Bronchial epithelial cell (primary cell): ENCODE measurements around the gene C4orf50. TPM values are rescaled to one million over a fixed set of nuclear protein-coding genes. Genes with fewer than 3 reads are reported as not detected.

Source experiments
- DNase-seq: peaks from one replicate; pipeline ENCODE4 v3.0.0-alpha.2; 2010; ENCODE audit warnings: low read depth
- FAIRE-seq: peaks from 2 replicates; lab custom pipeline; 2011; peaks lifted over from hg19 to GRCh38; lab: Jason Lieb, UNC
- H3K27me3 ChIP-seq: 2 replicates; pipeline ENCODE4 v1.5.1; 2011; ENCODE audit warnings: low read length; ENCODE audit not compliant: control insufficient read depth, insufficient read depth
- H3K36me3 ChIP-seq: 2 replicates; pipeline ENCODE4 v1.5.1; 2011; ENCODE audit warnings: low read length; ENCODE audit not compliant: control insufficient read depth, insufficient read depth
- H3K4me3 ChIP-seq: 2 replicates; pipeline ENCODE4 v1.5.1; 2011; ENCODE audit warnings: mild to moderate bottlenecking, low read depth, low read length, control low read depth
- total RNA-seq: library from RNA; depleted of rRNA; stranded (reverse); fragments of >200 nt; gene quantifications from 2 replicates; pipeline ENCODE4 v1.2.1, GENCODE V29; 2014
- TF ChIP-seq, protein P1 (sequence below): IDR thresholded peaks from 2 replicates; pipeline ENCODE4 v1.5.1; 2011; ENCODE audit warnings: mild to moderate bottlenecking, moderate library complexity, low read length, control low read depth, inconsistent platforms; ENCODE audit not compliant: insufficient read depth, severe bottlenecking

Gene C4orf50
- total RNA-seq, 1 donor from 2014 or later, result not detected

GRCh38 chr4:5963611-5964010 is 54.6 kb downstream of the C4orf50 start:
- TF ChIP-seq, protein P1, sequence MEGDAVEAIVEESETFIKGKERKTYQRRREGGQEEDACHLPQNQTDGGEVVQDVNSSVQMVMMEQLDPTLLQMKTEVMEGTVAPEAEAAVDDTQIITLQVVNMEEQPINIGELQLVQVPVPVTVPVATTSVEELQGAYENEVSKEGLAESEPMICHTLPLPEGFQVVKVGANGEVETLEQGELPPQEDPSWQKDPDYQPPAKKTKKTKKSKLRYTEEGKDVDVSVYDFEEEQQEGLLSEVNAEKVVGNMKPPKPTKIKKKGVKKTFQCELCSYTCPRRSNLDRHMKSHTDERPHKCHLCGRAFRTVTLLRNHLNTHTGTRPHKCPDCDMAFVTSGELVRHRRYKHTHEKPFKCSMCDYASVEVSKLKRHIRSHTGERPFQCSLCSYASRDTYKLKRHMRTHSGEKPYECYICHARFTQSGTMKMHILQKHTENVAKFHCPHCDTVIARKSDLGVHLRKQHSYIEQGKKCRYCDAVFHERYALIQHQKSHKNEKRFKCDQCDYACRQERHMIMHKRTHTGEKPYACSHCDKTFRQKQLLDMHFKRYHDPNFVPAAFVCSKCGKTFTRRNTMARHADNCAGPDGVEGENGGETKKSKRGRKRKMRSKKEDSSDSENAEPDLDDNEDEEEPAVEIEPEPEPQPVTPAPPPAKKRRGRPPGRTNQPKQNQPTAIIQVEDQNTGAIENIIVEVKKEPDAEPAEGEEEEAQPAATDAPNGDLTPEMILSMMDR, result no peak
- DNase-seq (no peak), FAIRE-seq (no peak)
- Histone ChIP-seq H3K27me3 (no peaks in the 10 kb centered on the region), H3K36me3 (no peaks in the 10 kb centered on the region), H3K4me3 (no peak overlapping the region)

DNA sequence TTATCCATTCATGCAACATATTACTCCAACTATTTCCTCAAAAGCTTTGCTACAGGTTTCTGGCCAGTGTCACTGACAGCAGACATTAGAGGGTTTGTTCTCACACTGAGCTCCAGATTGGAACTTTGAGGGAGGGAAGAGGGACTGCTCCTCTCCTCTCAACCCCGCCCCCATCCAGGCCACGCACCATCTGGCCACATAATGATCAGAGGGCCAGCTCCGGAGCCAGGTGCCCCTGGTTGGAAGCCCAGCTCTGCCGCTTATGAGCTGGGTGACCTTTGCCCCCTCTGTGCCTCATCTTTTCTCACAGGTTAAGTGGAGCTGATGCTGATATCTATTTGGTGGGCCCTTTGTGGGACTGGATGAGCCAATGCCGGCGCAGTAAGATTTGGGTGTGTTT is 55.8 kb downstream of the C4orf50 start:
- TF ChIP-seq, protein P1, result no peak
- no peak for FAIRE-seq
- H3K36me3 ChIP-seq, result no peaks in the 10 kb centered on the region
- no peaks in the 10 kb centered on the region for H3K27me3 ChIP-seq
- H3K4me3 ChIP-seq, result no peak overlapping the region
- DNase-seq, result no peak

GRCh38 chr4:5960252-5960880 is 57.9 kb downstream of the C4orf50 start:
- FAIRE-seq, result no peak
- Histone ChIP-seq H3K4me3 (no peak overlapping the region), H3K27me3 (no peaks in the 10 kb centered on the region), H3K36me3 (no peaks in the 10 kb centered on the region)
- DNase-seq, result no peak
- TF ChIP-seq, protein P1, result no peak

GRCh38 chr4:5959211-5959982 is 58.8 kb downstream of the C4orf50 start:
- TF ChIP-seq, protein P1, result no peak
- Histone ChIP-seq H3K36me3 (no peaks in the 10 kb centered on the region), H3K27me3 (no peaks in the 10 kb centered on the region), H3K4me3 (no peak overlapping the region)
- DNase-seq (no peak), FAIRE-seq (no peak)

DNA sequence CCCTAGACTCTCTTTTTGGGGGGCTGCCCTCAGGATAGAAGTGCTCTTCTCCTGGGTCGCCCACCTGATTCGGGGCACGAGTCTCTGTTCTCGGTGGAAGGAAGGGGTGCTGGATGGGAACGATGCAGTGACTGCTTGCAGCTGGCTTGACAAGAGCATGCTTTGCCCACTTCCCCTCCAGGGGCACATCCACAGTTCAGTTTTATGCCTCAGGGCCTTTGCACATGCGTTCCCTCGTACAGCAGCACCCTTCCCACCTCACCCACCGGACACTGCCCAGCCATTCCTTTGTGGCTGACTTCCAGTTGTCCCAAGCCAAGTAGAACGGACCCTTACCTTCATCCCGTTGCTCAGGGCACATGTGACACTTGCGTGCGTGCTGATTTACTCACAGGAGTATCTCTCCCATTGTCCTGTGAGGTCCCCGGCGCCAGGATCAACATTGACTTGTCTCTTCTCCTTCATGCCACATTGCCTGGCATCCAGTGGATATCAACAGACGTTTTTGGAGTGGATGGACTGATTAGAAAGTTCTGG is 60.0 kb downstream of the C4orf50 start:
- no peak for FAIRE-seq
- H3K27me3 ChIP-seq, result no peaks in the 10 kb centered on the region
- DNase-seq, result no peak
- no peak overlapping the region for H3K4me3 ChIP-seq
- TF ChIP-seq, protein P1, result no peak
- H3K36me3 ChIP-seq, result no peaks in the 10 kb centered on the region
